AG09309 (cell line): ENCODE measurements around the gene PCK1.

Experiments used
- DNase-seq: peaks from one replicate; pipeline ENCODE4 v3.0.0-alpha.2; 2010; ENCODE audit warnings: low read depth
- H3K4me3 ChIP-seq: 2 replicates; pipeline ENCODE4 v1.5.1; 2011; ENCODE audit warnings: mild to moderate bottlenecking, low read depth, low read length, moderate library complexity; ENCODE audit not compliant: control insufficient read depth
- TF ChIP-seq, protein P1 (sequence below): IDR thresholded peaks from 2 replicates; pipeline ENCODE4 v1.5.1; 2011; ENCODE audit warnings: mild to moderate bottlenecking, low read depth, low read length, inconsistent platforms; ENCODE audit not compliant: insufficient read depth, control insufficient read depth; ENCODE audit errors: missing control alignments

Gene PCK1

DNA sequence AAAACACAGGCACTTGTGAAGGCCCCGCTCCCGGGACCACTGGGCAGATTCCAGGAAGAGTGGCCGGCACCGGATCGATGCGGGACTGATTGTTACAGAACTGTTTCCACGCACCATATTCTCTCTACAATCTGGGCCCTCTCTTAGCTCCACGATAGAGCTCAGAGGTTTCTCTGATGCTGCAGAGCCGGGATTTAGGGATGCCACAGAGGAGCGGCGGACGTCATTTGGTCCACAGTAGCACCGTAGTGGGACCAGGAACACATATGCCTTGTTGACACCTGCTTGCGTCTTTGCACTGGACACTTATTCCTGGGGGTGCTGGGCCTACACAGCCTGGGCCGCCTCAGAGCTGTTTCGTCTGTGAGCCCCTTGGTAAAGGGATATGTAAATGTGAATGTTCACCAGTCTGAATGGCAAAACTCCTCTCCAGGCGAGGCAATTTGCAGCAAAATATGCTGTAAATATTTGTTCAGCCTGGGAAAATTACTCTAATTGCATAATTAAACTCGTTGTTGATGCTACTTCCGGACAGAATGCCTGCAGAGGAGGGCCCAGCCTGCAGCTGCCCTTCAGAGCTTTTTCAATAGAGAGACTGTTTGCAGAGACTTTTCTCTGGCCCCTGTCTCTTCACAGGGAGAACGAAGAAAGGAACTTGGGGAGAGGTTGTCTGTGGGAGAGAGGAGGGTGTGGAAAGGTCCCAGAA lies 9.4 kb downstream of the PCK1 start:
- no peak for DNase-seq
- TF ChIP-seq, protein P1, sequence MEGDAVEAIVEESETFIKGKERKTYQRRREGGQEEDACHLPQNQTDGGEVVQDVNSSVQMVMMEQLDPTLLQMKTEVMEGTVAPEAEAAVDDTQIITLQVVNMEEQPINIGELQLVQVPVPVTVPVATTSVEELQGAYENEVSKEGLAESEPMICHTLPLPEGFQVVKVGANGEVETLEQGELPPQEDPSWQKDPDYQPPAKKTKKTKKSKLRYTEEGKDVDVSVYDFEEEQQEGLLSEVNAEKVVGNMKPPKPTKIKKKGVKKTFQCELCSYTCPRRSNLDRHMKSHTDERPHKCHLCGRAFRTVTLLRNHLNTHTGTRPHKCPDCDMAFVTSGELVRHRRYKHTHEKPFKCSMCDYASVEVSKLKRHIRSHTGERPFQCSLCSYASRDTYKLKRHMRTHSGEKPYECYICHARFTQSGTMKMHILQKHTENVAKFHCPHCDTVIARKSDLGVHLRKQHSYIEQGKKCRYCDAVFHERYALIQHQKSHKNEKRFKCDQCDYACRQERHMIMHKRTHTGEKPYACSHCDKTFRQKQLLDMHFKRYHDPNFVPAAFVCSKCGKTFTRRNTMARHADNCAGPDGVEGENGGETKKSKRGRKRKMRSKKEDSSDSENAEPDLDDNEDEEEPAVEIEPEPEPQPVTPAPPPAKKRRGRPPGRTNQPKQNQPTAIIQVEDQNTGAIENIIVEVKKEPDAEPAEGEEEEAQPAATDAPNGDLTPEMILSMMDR = no peak
- H3K4me3 ChIP-seq = no peak overlapping the region

DNA sequence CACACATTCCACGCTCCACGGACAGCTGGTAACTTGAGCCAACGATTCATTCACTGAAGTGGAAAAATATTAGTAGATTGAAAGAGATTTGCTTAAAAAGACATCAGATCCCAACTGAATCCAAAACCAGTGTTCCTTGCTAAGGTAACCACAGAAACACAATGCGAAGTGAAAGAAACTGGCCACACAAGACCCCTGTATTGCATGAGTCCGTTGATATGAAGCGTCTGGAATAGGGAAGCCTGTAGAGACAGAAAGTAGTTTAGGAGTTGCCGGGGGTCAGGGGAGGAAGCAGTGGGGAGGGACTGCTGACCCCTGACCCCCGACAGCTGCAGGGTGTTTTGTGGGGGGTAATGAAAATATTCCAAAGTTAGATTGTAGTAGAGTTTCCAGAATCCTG lies 10.0 kb downstream of the PCK1 start:
- DNase-seq = no peak
- TF ChIP-seq, protein P1 = no peak
- no peak overlapping the region for H3K4me3 ChIP-seq

DNA sequence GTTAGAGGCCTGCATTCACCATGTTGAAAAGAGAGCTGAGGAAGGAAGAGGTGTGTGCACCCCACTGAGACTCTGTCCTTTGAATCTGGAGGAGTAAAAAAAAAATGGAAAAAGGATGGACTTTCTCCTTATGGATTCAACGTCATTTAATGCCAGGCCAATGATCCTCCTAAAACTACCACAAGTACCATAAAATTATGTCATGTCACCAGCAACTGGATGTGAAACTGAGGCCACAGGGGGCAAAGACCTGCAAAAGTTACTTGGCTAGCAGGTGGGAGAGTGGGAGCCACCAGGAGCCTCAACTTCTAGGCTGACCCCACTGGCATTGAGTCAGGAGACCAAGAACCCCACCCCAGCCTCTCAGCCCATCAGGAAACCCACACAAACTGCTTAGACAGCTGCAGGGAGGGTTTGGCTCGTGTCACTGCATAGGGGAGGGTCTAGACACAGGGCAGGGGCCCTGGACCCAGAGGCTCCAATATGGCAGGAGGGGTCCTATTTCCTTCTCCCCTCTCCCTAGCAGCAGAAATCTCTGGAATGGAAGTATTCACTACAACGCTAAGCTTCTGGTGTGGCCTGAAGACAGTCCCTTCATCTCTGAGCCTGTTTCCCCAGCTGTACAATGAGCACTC lies 11.0 kb downstream of the PCK1 start:
- no peak overlapping the region for H3K4me3 ChIP-seq
- no peak for DNase-seq
- TF ChIP-seq, protein P1 = no peak

DNA sequence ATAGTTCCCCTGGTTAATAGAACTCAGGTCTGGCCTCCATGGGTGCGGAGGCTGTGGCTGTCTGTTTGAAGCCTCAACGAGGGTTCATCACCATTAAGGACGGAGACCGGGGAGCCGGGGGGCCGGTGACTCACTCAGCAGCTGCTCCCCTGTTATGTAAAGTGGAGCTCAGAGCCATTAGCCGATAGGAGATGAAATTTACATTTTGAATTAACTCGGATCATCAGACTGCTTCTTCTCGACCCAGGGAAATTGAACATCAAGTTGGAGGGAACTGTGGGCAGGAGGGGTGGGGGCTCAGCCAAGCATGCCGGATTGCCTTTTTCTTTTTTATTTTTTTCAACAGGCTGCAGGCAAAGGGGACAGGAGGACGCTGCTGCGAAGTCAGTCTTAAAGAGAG lies 12.3 kb downstream of the PCK1 start:
- DNase-seq = no peak
- no peak overlapping the region for H3K4me3 ChIP-seq
- TF ChIP-seq, protein P1 = no peak

DNA sequence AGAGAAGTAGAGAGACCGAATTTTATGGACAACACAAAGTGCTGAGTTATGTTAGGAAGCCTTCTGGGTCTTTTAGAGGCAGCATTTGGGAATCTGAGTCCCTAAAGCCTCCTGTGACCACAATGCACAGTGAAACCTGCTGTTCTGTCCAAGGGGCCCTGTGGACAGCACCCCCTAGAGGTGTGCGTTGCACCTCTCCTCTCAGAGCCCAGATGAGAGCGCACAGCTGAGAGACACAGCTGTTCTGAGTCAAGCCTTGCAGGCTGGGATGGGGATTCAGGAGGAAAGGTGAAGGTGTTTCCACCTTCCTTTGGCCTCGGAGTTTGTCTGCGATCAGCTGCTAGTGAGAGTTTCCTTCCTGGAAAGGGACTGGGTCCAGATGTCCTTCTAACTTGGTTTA lies 13.0 kb downstream of the PCK1 start:
- no peak for DNase-seq
- H3K4me3 ChIP-seq = no peak overlapping the region
- TF ChIP-seq, protein P1 = peak; percentile 2

DNA sequence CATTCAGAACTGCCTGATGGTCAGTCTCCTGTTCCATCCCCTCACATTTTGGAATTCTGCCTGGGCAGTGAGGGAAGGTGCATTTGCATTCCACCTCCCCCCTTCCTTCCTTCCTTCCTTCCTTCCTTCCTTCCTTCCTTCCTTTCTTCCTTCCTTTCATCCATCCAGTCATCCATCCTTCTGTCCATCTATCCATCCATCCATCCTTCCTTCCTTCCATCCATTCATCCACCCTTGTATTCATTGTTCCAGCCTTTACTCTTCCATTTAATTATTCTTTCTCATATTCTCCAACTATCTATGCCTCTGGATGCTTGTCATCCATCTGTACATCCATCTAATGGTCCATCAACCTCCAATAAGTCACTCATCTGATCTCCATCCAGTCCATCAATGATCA lies 14.0 kb downstream of the PCK1 start:
- TF ChIP-seq, protein P1 = no peak
- DNase-seq = no peak
- no peak overlapping the region for H3K4me3 ChIP-seq
